ENCODE results near the gene RABL3.
"Not testable (repeated sequence)": the region's sequence is repeated elsewhere in the genome, so short reads cannot be mapped to it uniquely, and the experiment has no call there.

Gene RABL3

DNA sequence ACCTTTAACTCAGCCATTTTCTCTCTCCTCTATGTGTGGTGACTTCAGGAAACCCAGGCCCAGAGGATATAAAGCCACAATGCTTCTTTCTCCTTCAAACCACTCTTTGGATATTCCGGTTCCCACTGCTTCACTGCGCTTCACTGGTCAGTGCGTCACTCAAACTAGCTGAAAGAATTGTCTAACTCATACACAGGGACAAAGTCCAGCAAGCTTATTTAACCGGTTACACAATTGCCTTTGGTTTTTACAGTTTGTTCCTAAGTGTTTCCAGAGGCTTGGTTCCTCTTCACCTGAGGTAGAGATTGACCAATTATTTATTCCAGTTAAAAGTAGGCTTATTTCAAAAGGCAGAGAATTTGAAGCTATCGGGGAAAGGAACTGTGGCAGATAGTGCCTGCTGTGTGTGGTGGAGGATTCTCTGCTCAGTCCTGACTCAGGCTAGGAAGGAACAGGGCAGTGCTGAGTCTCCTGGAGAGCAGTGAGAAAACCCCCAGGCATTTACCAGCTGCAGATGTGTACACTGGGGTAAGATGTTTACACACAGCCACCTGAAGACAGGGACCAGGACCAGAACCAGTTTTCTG lies 60.1 kb downstream of the RABL3 start, which contains the start of gene HGD:
Gene HGD, minus strand, starts transcription at position 145 of the 587 bp plus-strand sequence. Its CDS starts 128 bp downstream, at position 17.
- DNase-seq: no peak

DNA sequence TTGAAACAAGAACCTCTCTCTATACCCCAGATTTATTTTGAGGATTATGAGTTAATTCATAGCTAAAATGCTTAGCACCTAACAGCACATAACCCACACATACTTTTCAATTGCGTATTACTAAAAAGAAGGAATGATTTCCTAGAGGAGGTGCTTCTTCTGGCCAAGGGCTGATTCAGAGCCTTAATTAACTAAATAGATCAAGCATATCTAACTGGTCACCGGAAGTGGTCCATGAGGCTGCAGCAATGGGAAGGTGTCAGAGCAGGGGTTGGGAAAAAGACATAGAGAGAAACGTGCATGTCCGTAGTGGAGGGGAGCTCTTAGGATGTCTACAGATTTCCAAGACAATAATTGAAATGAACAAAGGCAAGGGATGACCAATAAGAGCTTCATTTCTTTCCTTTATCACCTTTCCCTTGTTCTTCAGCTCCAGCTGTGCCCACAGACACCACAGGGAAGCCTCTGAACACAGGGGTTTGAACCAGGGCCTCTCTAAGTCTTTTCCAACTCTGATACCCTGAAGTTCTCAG lies 60.7 kb downstream of the RABL3 start:
- no peak for DNase-seq

DNA sequence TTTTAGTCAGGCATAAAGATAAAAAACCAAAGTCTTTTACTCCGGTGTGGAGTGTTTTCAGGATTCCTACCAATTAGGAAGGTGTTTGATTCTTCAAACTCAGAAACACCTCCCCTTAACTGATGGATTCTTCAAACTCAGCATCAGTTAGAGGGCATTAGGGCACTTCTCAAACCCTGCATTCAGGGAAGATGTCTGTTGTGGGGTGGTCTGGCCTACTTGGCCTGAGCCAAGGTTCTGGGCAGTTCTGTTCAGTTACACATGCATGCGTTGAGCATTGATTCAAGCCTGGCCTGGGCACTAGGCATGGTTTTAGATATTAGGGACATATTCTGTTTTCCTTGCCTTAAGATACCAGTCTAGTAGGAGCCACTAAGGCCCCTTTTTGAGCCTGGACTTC lies 61.3 kb downstream of the RABL3 start:
- no peak for DNase-seq

GRCh38 chr3:120680193-120680894 lies 62.0 kb downstream of the RABL3 start:
- DNase-seq: no peak

- DNase-seq: no peak
Measured at GRCh38 chr3:120678984-120679383, 63.3 kb downstream of the RABL3 start.

GRCh38 chr3:120678331-120678947 lies 63.9 kb downstream of the RABL3 start:
- no peak for DNase-seq

DNA sequence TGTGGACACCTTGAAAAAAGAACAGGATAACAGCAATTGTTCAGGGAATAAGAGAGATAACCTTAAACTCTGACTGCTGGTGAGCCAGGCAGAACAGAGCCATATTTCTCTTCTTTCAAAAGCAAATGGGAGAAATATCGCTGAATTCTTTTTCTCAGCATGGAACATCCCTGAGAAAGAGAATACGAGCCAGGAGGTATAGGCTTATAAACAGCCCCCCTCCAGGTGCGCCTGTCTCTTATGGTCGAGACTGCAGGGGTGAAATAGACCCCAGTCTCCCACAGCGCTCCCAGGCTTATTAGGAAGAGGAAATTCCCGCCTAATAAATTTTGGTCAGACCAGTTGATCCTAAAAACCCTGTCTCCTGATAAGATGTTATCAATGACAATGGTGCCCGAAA lies 65.1 kb downstream of the RABL3 start:
- not testable (repeated sequence) for DNase-seq

DNA sequence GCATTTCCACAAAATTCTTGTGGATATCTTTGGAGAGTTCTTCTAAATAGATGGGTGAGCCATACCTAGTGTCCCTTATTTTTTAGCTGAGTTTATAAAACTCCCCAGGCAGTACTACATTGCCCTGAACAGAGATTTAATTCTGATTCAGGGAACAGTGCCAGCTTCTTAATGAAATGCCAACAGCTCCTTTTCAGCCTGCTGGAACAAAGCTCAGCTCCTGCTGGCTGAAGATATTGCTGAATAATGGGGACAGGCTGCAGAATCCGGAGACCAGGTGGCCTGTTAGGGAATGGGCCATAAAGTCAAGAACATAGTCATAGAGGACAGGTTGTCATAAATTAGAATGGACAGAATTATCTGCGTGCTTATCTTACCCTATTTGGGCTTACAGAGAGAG lies 69.2 kb downstream of the RABL3 start:
- DNase-seq: no peak

DNA sequence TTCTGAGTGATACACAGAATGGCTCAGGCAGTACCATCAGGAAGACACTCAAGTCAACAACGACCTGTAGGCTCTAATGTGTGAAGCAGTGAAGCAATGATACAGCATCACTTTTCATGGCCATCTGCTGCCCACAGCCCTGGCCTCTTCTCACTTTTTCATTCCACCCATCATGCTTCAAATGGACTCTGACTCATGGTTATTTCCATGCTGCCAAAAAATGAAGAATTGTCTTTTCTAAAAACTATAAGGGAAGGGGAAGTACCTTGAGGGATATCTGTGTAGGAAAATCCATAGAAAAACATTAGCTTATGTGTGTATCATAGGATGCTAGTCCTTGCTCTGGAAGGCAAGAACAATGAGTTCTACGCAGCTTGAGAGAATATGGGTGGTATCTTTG lies 71.7 kb downstream of the RABL3 start:
- no peak for DNase-seq

- DNase-seq: no peak
Measured at GRCh38 chr3:120664926-120665325, 77.4 kb downstream of the RABL3 start.

DNA sequence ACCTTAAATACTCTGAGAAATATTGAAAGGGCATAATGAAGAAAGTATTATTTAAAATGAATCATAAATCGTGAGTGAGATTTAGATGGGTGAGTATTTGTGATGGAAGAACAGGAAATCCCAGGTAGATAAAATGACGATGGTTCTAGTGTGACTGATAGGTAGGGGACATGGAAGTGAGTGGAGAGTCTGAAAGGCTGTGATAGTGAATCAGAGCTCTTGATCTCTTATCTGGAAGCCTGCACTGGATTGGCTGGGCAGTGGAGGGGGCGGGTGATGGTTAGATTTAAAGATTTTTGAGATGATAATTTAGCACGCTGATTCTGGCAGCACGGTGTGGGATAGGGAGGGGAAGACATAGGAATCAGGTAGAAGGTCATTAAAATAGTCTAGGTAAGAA lies 80.4 kb downstream of the RABL3 start:
- DNase-seq: no peak

GRCh38 chr3:120661106-120661905 lies 81.0 kb downstream of the RABL3 start:
- no peak for DNase-seq

GRCh38 chr3:120659834-120660233 lies 82.5 kb downstream of the RABL3 start:
- DNase-seq: no peak

GRCh38 chr3:120659285-120659684 lies 83.0 kb downstream of the RABL3 start:
- DNase-seq: no peak

- no peak for DNase-seq
Measured at GRCh38 chr3:120652896-120653545, 89.3 kb downstream of the RABL3 start.

DNA sequence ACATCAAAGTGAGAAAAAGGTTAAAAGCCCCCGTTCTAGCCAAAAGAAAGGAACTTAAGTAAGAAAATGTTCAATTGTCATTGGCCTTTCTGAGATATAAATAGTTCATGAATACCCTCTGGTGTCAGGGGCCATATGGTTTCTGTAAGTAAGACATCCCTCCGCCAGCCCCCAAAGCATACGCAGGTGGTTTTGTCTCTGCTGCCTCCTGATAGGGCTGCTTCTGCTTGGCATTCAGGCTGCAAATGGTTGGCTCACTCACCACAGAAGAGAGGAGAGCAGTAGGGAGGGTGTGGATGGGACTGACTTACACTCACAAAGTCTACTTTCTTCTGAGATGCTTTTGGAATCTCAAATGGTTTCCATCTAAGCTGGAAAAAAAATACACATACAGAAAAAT lies 90.0 kb downstream of the RABL3 start:
- no peak for DNase-seq

DNA sequence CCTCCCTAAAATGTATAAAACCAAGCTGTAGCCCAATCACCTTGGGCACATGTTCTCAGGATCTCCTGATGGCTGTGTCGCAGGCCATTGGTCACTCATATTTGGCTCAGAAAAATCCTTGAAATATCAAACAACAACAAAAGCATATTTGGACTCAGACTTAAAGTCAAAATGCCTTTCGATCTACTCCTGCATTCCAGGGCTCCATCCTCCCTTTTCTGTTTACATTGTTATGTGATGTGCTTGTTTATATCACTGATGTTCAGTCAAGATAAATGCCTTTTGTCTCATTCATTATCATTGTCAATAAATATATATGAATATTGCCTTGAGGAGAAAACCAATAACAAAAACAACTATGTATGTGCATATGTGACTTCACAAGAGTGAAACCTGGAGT lies 92.0 kb downstream of the RABL3 start:
- no peak for DNase-seq

DNA sequence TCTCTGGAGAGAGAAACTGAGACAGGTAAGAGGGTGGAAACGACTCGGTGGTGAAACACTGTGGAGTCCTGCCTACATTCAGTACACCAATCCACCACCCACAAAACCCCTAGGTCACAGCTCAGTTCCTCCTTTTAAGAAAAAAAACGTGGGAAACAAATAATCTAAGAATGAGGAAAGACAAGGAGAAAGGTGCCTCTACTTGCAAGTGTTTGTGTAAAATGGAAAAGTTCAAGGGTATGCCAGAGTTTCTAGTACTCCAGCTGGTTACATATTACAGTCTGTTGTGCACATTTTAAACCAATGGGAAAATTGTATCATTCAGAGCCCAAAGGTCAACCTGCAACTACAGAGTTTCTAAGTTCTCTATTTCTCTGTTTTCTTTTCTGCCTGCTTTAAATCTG lies 92.5 kb downstream of the RABL3 start:
- no peak for DNase-seq

GRCh38 chr3:120648290-120648689 lies 94.0 kb downstream of the RABL3 start:
- no peak for DNase-seq

- DNase-seq: no peak
Measured at GRCh38 chr3:120646771-120647432, 95.4 kb downstream of the RABL3 start.

GRCh38 chr3:120645083-120645845 lies 97.1 kb downstream of the RABL3 start:
- no peak for DNase-seq

Measured in activated naive CD4-positive, alpha-beta T cell treated with anti-CD3 and anti-CD28 coated beads, Interleukin-2, amount 50 U/mL, for 16 hours (primary cell).